Putamen (tissue), 1 donor: ENCODE data around the gene TIMM44.
"Not testable (repeated sequence)": the region's sequence is repeated elsewhere in the genome, so short reads cannot be mapped to it uniquely, and the experiment has no call there.

Experiments
- DNase-seq: peaks from one replicate; pipeline ENCODE4 v3.0.0-alpha.2; 2016; ENCODE audit warnings: low spot score

TIMM44 gene

DNA sequence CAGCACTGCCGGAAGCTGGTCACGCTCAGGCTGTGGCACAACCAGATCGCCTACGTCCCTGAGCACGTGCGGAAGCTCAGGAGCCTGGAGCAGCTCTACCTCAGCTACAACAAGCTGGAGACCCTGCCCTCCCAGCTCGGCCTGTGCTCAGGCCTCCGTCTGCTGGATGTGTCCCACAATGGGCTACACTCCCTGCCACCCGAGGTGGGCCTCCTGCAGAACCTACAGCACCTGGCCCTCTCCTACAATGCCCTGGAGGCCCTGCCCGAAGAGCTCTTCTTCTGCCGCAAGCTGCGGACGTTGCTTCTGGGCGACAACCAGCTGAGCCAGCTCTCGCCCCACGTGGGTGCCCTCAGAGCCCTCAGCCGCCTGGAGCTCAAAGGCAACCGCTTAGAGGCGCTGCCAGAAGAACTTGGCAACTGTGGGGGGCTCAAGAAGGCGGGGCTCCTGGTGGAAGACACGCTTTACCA lies 43.0 kb downstream of the TIMM44 start:
- no peak for DNase-seq

DNA sequence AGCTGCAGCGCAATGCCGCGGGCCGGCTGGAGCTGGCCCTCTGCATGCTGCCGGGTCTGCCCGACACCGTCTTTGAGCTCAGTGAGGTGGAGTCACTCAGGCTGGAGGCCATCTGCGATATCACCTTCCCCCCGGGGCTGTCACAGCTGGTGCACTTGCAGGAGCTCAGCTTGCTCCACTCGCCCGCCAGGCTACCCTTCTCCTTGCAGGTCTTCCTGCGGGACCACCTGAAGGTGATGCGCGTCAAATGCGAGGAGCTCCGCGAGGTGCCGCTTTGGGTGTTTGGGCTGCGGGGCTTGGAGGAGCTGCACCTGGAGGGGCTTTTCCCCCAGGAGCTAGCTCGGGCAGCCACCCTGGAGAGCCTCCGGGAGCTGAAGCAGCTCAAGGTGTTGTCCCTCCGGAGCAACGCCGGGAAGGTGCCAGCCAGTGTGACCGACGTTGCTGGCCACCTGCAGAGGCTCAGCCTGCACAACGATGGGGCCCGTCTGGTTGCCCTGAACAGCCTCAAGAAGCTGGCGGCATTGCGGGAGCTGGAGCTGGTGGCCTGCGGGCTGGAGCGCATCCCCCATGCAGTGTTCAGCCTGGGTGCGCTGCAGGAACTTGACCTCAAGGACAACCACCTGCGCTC lies 43.6 kb downstream of the TIMM44 start:
- DNase-seq, result no peak

DNA sequence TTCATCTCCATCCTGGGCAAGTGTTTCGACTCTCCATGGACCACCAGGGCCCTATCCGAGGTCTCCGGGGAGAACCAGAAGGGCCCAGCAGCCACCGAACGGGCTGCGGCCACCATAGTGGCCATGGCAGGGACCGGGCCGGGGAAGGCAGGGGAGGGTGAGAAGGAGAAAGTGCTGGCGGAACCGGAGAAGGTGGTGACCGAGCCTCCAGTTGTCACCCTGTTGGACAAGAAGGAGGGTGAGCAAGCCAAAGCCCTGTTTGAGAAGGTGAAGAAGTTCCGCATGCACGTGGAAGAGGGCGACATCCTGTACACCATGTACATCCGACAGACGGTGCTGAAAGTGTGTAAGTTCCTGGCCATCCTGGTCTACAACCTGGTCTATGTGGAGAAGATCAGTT lies 44.5 kb downstream of the TIMM44 start:
- DNase-seq, result no peak

DNA sequence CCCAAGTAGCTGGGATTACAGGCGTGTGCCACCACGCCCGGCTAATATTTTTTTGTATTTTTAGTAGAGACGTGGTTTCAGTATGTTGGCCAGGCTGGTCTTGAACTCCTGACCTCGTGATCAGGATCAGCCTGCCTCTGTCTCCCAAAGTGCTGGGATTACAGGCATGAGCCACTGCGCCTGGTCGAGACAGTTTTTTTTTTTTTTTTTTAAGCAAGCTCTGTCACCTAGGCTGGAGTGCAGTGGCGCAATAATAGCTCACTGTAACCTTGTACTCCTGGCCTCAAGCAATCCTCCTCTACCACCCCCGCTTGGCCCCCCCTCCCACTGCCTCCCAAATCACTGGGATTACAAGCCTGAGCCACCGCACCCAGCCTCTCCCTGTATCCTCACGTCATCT lies 46.2 kb downstream of the TIMM44 start:
- DNase-seq, result no peak

DNA sequence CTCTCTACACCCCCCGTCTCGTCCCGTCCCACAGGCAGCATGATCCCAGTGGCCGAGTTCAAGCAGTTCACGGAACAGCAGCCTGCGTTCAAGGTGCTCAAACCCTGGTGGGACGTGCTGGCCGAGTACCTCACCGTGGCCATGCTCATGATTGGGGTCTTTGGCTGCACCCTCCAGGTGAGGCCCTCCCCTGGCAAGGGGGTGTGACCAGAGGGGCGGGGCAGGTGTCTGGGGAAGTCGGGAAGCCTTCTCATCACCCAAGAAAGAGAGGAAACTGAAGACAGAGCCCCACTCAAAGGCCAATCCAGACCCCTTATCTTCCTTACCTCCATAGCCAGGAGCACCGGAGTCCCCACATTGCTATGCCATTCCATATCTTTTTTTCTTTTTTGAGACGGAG lies 47.9 kb downstream of the TIMM44 start:
- no peak for DNase-seq

DNA sequence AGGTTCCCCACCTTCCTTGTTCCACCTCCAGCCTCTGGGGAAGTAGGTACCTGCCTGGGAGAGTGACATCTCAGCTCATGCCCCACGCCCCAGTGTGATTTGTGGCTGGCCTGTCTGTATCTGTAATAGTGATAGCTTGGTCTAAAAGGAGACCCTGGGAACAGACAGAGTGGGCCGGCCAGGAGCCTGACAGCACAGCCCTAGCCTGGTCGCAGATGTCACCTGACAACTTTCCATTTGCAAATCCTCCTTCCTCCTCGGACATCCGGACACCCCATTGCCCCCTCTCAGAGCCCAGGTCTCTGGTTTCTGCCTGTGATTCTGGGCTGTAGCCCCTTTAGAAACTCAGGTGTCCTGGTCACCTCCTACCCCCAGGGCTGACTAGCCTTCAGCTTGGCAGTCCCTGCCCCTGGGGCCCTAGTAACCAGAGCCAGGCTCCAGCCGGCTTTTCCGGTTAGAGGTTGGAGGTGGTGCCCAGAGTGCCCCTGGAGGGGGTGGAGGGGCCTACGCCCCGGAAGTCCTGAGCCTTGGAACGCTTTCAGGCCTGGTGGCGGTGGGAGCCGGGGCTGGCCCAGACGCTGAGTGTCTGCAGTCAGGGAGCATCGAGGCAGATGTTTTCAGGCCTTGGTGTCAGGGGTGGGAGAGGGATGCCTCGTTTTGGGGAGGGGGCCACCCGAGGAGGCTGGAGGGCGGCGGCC lies 48.7 kb downstream of the TIMM44 start:
- no peak for DNase-seq

DNA sequence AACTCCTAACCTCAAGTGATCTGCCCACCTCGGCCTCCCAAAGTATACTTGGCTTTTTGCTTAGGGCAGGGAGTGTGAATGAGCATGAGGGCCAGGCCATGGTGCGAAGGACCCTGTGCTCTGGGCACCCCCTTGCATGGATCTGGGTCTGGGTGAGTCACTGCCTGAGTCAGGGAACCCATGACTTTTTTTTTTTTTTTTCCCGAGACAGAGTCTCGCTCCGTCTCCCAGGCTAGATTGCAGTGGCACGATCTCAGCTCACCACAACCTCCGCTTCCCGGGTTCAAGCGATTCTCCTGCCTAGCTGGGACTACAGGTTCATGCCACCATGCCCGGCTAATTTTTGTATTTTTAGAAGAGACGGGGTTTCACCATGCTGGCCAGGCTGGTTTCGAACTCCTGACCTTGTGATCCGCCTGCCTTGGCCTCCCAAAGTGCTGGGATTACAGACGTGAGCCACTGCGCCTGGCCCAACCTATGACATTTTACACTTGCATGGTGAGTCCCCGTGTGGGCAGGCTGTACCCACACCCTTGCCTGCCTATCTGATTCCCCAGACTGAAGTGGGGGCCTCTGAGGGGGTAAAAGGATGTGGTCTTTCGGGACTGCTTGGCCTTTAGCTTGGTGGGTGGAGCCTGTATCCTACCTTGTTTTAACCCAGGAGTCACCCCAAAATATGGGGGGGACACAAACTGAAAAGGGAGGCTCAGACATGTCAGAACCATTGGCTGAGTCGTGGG lies 49.9 kb downstream of the TIMM44 start:
- DNase-seq, result not testable (repeated sequence)

DNA sequence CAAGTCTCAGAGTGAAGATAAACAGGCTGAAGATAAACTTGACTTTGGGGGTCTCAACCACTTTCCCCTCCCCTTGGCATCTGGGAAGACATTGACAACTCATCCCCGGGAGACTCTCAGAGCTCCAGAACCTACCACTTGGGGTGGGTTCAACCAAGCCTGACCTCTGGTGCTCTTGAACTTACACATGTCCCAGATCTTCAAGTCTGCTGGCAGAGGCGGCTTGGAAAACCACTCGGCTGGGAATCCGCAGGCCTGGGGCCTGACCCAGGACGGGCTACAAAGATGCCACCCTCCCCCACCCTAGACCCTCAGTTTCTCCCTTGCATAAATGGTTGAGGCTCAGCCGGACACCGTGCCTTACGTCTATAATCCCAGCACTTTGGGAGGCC lies 54.6 kb downstream of the TIMM44 start:
- no peak for DNase-seq

DNA sequence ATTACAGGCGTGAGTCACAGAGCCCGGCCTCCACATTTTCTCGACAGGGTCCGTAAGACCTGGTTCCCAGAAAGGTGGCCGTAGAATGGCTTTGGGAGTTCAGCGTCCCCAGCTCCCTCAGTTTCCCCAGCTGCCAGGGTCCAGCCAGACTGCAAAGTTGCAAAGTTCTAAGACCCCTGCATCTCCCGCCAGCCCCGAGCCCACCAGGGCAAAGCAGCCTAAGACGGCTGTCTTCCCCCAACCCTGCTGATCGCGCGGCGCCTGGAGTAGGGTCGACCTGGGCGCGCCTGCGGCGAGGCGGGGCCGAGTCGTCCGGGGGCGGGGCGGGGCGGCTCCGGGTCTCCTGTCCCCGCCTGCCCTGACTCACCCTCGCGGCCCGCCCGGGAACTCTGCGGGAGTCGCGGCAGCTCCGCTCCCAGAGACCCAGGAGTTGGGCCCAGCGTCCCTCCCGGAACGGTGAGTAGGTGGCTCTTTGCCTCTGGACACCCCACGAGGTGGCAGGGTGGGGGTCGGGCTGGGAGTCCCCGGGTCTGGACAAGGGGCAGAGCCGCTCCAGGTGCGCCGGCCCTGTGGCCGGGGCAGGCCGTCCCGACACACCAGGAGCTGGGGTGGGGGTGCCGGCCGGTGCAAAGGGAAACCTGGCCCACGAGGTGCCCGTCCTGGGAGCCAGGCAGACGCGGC lies 55.2 kb downstream of the TIMM44 start, which contains the start of gene LRRC8E:
TSS of gene LRRC8E (plus strand) at position 366 of the 681 bp plus-strand sequence. CDS start 7,094 bp downstream, outside the sequence.
- DNase-seq, result no peak

DNA sequence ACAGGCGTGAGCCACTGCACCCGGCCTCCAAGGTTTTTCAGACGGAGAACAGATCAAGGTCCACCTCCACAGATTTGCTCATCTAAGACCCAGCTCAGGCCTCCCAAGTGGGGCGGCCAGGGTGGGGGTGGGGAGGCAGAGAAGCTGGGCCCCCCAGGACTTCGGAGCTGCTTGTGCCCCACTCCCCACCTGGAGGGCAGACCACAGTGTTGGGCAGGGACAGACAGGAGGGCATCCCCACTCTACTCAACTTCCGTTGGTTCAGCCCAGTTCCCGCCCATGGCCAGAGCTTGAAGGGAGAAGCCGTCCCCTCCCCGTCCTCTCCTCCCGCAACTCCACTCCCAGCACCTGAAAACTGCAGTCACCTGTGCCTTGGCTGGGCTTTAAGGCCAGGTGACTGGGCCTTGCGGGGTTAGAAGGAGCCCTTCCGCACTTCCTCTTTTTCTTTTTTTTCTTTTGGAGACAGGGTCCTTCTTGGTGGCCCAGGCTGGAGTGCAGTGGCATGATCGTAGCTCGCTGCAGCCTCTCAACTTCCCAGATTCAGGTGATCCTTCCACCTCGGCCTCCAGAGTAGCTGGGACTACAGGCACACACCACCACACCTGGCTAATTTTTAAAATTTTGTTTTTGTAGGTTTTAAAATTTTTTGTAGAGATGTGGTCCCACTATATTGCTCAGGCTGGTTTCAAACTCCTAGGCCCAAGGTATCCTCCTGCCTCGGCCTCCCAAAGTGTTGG lies 55.9 kb downstream of the TIMM44 start:
- DNase-seq, result no peak

DNA sequence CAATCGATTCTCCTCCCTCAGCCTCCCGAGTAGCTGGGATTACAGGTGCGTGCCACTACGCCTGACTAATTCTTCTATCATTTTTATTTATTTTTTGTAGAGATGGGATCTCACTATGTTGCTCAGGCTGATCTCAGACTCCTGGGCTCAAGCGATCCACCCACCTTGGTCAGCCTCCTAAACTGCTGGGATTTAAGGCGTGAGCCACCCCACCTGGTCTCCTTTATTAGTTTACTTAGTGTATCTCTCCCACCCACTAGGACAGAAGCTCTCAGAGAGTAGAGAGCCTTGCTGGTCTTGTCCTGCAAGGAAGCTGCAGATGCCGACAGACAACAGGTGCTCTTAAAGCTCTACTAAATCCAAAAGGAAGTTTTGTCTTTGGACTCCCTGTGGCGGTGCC lies 57.6 kb downstream of the TIMM44 start:
- DNase-seq, result no peak

DNA sequence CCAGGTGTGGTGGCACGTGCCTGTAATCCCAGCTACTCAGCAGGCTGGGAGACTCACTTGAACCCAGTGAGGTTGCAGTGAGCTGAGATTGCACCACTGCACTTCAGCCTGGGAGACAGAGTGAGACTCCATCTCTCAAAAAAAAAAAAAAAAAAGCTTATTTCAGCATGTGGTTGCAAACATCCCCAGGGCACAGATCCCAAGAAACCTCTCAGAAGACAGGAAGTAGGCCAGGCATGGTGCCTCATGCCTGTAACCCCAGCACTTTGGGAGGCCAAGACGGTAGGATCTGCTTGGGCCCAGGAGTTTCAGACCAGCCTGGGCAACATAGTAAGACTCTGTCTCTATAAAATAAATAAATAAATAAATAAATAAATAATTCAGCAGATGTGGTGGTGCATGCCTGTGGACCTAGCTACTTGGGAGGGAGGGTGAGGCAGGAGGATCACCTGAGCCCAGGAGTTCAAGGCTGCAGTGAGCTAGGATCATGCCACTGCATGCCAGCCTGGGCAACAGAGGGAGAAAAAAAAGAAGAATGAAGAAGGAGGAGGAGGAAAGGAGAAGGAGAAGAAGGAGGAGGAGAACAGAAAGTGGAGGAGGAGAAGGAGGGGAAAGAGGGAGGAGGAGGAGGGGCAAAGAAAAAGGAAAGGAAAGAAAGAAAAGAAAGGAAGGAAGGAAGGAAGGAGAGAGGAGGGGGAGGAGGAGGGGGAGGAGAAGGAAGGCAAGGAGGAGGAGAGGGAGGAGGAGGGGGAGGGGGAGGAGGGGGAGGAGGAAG lies 59.5 kb downstream of the TIMM44 start:
- no peak for DNase-seq

DNA sequence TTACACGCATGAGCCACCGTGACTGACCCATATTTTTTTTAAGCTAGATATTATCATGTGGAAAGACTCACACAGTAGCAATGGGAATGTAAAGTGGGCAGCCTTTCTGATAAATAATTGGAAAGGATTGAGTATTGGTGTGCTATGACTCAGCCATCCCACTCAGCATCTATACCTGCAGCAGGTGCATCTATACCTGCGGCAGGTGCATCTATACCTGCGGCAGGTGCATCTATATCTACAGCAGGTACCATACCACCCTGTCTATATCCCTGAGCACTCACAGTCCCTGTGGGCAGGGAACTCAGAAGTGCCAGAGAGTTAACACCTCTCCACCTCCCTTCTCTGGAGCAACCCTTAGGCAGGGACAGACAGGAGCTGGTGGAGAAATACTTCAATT lies 60.4 kb downstream of the TIMM44 start:
- no peak for DNase-seq

DNA sequence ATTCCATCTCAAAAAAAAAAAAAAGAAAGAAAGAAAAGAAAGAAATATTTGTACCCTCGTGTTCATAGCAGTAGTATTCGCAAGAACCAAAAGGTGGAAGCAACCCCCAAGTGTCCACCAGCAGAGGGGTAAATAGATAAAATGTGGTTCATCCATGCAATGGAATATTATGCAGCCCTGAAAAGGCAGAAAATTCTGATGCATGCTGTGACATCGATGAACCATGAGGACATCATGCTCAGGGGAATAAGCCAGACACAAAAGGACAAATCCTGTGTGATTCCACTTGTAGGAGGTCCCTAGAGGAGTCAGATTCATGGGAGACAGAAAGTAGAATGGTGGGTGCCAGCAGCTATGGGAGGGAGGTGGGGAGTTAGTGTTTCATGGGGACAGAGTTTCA lies 61.6 kb downstream of the TIMM44 start:
- no peak for DNase-seq

DNA sequence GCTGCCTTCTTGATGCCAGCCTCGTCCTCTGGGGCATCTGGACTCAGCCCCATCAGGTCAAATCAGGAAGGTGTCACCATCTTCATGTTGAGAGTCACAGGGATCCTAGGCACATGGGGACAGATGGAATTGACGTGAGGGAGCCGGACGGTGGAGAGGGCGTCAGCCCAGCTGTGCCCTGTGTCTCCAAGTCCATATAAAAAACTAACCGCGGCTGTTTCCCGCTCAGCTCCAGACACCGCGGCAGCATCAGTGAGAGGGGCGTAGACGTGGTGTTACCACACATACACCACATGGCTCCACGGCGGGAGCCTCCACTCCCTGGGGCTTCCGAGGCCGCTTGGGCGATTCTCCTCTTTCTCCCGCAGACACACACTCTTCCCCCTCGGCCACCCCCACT lies 63.6 kb downstream of the TIMM44 start:
- no peak for DNase-seq

DNA sequence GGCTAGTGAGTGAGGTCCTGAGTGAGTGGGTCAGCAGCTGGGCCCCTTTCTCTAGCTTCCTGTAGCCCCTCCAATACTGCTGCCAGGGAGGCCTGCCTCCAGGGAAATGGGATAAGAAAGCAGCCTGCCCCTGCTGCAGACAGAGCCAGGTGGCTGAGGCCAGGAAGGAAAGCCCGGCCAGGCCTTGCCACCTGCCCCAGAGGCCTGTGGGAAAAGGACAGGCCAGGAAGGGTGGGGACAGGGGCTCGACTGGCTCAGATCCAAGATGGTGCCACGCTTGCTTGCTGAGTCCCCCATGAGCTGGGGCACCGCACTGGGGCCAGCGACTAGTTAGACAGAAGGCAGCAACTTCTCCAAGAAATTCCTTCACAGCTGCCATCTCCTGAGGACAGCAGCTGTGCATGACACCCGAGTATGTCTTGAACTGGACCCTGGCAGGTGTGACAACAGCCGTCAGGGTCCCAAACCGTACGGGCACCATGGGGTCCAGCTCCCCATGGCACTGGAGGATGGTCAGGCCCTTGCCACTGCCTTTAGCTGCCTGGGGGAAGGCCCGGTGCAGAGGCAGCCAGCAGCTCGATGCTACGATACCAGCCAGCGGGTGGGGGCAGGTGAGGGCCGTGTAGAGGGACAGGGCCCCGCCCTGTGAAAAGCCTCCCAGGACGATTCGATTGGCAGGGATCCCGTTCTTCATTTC lies 64.2 kb downstream of the TIMM44 start:
- DNase-seq, result no peak

DNA sequence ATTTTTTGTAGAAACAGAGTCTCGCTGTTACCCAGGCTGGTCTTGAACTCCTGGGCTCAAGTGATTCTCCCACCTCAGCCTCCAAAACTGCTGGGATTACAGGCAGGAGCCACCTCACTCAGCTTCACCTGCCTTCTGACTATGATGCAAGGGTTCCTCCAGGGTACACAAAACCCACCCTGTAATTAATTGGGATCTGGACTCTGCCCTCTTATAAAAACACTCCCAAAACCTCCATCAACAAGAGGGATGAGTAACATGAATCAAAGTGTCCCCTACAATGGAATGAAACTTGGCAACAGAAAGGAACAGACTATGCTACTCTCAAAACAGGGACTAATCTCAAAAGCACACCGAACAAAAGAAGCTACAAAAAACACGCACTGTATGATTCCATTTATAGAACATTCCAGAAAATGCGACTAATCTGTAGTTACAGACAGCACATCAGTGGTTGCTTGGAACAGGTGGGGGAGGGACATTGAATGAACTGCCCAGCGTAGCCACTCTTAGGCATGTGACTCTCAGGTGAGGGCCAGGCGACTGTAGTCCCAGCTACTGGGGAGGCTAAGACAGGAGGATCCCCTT lies 66.1 kb downstream of the TIMM44 start:
- no peak for DNase-seq
